Omental fat pad (tissue), 4 donors: ENCODE measurements around the gene PPP1R12A. TPM values are rescaled to one million over a fixed set of nuclear protein-coding genes. Genes with fewer than 3 reads are reported as not detected.

Experiments used
- ATAC-seq: fragments of 150-250 bp; one replicate; pipeline ENCODE4 v1.9.1; 2016; ENCODE audit warnings: mild to moderate bottlenecking, moderate library complexity; ENCODE audit not compliant: low FRiP score
- DNase-seq: peaks from one replicate; pipeline ENCODE4 v3.0.0-alpha.2; 2019; ENCODE audit warnings: low spot score
- total RNA-seq, 4 donors: library from RNA; depleted of rRNA; stranded (reverse); fragments of >200 nt; gene quantifications; one replicate each; pipeline ENCODE4 v1.1.0, GENCODE V29; 2016
- TF ChIP-seq, protein P1 (sequence below), 3 donors: fragments of 450-650 bp; IDR thresholded peaks; one replicate each; pipeline ENCODE4 v1.5.1; 2016 to 2017; ENCODE audit warnings: antibody characterized with exemption in 3 of 3, mild to moderate bottlenecking in 3 of 3, moderate library complexity in 2 of 3

The PPP1R12A gene
- total RNA-seq, 4 donors from 2014 or later, result 49.3 to 153 (median 78.0) TPM

DNA sequence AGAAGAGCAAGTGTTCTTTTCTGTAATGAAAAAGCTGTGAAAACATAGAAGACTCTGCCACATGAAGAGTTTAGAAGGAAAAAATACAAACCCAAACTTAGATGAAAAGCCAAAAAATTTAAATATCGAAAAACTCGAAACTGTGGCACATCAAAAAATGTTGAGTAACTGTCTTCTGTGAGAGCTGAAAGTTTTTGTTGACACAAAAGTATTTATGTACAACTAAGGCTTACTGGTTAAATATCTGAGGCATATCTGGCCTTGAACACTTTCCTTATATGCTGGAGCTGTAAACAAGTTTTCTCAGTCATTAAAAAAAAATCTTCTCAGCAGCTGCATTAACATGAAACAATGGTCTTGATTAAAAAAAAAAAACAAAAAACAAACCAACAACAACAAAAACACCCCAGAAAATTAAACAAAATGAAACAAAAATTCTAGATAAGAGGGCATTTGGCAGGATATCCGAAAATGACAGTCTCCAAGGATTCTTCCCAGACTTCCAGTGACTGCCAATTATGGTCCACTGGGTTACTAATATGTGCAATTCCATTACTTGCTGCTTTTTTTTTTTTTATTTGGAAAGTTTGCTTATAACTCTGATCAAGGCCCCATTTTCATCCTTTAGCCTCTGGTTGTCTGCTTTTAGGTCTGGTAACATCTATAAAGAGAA lies 159.4 kb downstream of the PPP1R12A start:
- no peak for ATAC-seq
- TF ChIP-seq, protein P1, sequence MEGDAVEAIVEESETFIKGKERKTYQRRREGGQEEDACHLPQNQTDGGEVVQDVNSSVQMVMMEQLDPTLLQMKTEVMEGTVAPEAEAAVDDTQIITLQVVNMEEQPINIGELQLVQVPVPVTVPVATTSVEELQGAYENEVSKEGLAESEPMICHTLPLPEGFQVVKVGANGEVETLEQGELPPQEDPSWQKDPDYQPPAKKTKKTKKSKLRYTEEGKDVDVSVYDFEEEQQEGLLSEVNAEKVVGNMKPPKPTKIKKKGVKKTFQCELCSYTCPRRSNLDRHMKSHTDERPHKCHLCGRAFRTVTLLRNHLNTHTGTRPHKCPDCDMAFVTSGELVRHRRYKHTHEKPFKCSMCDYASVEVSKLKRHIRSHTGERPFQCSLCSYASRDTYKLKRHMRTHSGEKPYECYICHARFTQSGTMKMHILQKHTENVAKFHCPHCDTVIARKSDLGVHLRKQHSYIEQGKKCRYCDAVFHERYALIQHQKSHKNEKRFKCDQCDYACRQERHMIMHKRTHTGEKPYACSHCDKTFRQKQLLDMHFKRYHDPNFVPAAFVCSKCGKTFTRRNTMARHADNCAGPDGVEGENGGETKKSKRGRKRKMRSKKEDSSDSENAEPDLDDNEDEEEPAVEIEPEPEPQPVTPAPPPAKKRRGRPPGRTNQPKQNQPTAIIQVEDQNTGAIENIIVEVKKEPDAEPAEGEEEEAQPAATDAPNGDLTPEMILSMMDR (IDR thresholded peaks at IDR 0.05), result no peak
- DNase-seq, result no peak

DNA sequence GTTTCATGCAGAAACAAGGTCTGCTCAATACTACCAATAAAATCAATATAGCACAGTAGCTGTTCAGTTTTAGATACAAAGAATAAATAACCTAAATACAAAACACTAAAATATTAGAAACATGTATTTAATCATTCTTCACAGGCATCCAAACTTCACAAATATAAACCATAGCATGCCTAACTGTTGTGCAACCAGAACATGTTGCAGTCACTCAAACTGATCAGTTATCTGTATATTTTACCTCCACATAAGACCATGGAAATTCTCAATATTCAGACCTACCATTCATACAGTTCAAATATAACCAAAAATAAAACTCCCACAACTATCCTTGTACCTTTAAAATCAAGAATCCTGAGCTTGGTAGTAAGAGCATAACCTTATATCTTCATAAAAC lies 161.0 kb downstream of the PPP1R12A start:
- no peak for DNase-seq
- ATAC-seq, result no peak
- TF ChIP-seq, protein P1 (IDR thresholded peaks at IDR 0.05), result no peak

DNA sequence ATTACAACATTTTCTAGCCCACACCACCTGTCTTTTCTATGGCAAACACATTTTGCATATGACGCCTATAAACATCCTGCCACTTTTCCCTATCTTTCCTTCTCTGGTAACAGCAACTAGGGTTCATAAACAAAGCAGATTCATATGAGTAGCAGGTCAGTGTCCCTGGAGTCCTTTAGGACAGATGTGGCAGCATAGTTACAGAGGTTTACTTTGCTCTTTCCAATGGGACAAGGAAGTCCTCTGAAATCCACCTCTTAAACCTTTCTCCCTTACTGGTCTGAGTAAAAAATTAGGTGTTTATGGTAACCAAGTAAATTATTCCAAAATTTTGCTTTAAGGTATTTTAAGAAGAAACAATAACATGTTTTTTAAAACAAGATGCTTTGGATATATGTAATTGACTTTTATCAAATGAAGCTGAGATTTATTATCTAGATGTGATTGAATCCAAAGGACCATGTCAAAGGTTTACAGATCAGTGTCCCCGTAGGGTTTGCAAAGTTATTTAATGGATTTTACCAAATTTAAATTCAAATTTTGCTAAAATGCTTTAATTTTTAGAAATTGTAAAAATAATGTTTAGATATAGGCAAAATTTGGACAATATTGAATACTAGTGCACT lies 164.9 kb downstream of the PPP1R12A start:
- no peak for ATAC-seq

DNA sequence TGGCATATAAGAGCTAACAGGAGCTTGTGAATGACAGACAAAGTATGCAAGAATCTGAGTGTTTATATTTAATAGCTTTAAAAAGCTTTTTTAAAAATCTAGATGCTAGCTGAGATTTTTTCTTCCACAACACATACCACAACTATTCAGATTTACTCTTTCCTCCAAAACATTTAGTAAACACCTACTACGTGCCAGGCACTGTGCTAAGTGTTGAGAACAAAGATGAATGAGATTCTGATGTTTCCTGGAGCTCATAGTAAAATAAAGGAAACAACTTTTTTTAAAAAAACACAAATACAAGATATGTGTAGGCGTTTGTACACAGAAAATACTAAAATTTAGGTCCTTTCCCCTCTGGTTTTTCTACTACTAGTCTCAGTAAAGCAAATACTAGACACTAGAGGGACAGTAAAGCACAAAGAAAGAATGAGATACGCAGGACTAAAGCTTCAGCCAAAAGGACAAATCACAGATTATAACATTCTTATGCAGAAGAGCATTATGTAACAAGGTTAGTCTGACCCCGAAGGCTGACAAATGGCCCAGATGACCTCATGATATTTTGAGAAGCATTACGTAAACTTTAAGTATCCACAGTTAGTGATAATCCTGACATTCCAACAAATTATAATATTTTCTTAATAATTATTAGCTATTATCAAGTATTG lies 165.6 kb downstream of the PPP1R12A start:
- no peak for DNase-seq
- TF ChIP-seq, protein P1 (IDR thresholded peaks at IDR 0.05), result no peak
- ATAC-seq, result no peak

More for the DNA sequence above, 164.9 kb downstream of the PPP1R12A start:
- TF ChIP-seq, protein P1 (IDR thresholded peaks at IDR 0.05), result no peak
- no peak for DNase-seq

DNA sequence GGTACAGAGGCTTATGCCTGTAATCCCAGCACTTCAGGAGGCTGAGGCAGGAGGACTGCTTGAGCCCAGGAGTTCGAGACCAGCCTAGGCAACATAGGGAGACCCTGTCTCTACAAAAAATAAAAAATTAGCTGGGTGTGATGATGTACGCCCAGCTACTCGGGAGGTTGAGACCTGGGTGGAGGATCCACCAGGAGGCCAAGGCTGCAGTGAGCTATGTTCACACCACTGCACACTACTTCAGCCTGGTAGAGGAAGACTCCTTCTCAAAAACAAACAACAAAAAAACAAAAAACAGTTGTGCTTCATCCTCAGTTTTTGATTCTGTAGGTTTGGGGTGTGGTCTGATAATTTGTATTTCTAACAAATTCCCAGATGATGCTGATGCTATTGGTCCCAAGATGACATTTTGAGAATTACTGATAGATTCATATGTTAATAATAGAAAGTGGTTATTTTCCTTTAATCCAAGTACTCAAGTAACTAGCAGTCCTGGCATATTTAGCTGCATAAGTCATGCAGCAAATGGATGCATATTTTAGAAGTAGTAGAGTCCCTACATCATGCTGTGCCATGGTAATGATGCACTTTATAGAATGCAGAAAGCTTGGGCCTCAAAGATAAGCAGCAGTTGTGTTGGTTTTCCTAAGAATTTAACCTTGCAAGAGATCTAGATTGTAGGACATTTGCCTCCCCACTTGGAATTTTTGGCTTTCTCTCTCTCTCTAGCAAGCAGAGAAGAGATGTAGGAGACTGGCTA lies 168.0 kb downstream of the PPP1R12A start:
- ATAC-seq, result no peak
- no peak for DNase-seq
- TF ChIP-seq, protein P1 (IDR thresholded peaks at IDR 0.05), result no peak

DNA sequence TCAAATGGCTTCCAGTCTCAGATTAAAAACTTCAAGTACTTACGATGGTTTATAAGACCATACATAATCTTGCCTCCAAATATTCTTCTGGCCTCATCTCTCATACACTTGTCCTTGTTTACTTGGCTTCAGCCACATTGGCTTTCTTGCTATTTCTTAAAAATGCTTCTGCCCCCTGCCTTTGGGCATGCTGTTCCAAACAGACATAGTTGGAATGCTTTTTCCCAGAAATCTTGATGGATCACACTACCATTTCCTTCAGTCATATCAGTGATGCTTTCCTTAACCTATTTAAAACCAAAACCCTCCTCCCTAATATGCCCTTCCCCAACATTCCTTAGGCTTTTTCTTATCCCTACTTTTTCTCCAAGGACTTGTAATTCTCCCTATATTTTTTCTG lies 169.7 kb downstream of the PPP1R12A start:
- ATAC-seq (no peak), DNase-seq (no peak)
- TF ChIP-seq, protein P1 (IDR thresholded peaks at IDR 0.05), result no peak
